RWPE1 (cell line): Measurements from ENCODE around the gene MTG2.

Source experiments
- CTCF ChIA-PET: fragments of 350-600 bp; sonication (Branson Sonifier 250); formaldehyde crosslinking; extraction: SDS; loops from one replicate; lab custom pipeline; 2021; lab: Yijun Ruan, JAX
- POLR2A ChIA-PET: fragments of 400-600 bp; formaldehyde crosslinking; extraction: SDS; loops from one replicate; lab custom pipeline; 2020; ENCODE audit warnings: antibody characterized with exemption; ENCODE audit not compliant: low non-redundant PET; lab: Yijun Ruan, JAX
- DNase-seq: peaks from one replicate; pipeline ENCODE4 v3.0.0; 2012; ENCODE audit warnings: low spot score
- H3K27ac ChIP-seq: fragments of 450-650 bp; 2 replicates; pipeline ENCODE4 v1.5.1; 2017
- CTCF ChIP-seq: fragments of 450-650 bp; conservative IDR thresholded peaks from 2 replicates; pipeline ENCODE4 v1.5.1; 2017; ENCODE audit warnings: low read depth, mild to moderate bottlenecking

MTG2 gene

DNA sequence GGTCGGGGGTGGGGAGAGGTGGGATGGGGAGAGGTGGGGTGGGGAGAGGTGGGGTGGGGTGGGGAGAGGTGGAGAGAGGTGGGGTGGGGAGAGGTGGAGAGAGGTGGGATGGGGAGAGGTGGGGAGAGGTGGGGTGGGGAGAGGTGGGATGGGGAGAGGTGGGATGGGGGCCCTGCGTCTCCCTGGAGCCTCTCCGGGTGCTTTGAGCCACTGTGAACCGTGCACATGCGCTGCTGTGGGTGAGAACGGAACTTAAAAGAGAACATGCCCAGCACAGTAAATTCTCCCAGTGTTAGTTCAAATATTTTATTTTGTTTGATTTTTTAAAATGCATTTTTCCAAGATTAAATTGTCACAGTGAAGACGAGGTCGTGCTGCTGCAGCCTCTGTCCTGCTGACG lies 22.6 kb upstream of the MTG2 start:
- ChIA-PET POLR2A (no interaction called here), CTCF (no interaction called here)
- peak overlapping the region; percentile 89 for H3K27ac ChIP-seq
- DNase-seq: no peak
- no peak for TF ChIP-seq CTCF

- POLR2A ChIA-PET: no interaction called here
- H3K27ac ChIP-seq: peak overlapping the region; percentile 89
- no peak for TF ChIP-seq CTCF
- CTCF ChIA-PET: no interaction called here
- DNase-seq: no peak
These were observed 22.0 kb upstream of the MTG2 start for GRCh38 chr20:62160876-62161275.

- CTCF ChIA-PET: no interaction called here
- TF ChIP-seq CTCF: no peak
- H3K27ac ChIP-seq: peak overlapping the region; percentile 89
- POLR2A ChIA-PET: no interaction called here
- peak; percentile 98 for DNase-seq
These were observed 21.5 kb upstream of the MTG2 start for GRCh38 chr20:62161347-62161746.

DNA sequence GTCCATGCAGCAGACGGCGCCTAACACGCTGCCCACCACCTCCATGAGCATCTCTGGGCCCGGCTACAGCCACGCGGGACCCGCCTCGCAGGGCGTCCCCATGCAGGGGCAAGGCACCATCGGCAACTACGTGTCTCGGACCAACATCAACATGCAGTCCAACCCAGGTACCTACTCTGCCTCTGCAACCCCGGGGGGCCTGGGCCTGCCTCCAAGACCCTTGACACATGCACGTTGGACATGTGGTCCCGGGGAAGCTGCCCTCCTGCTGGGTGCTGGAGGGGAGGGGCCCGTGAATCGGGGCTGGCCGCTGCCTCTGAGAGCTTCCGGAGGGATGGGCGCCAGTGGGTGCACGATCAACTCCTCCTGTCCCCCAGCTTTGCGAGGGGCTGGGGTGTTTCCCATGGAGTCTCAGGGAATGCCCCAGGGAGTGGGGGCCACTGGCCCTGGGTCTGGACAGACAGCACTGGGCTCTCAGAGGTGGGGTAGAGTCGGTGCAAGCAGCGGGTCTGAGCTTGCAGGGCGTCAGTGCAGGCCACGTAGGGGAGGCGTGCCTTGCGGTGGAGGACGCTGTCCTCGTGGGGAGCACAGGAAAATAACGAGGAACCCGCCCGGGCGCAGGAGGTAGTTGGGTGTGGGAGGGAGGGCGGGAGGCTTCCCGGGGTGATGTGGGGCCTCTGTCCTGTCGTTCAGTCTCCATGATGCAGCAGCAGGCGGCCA lies 19.9 kb upstream of the MTG2 start:
- DNase-seq: no peak
- peak overlapping the region; percentile 89 for H3K27ac ChIP-seq
- CTCF ChIA-PET: no interaction called here
- POLR2A ChIA-PET: interaction anchor here (0.6 kb wide), 1 partner anchor 1125 kb away, joined by 3 read pairs; no protein-coding TSS in a partner anchor
- TF ChIP-seq CTCF: no peak

- ChIA-PET CTCF (no interaction called here), POLR2A (interaction anchor here (0.6 kb wide), 1 partner anchor 1125 kb away, joined by 3 read pairs; no protein-coding TSS in a partner anchor)
- TF ChIP-seq CTCF: no peak
- peak overlapping the region; percentile 89 for H3K27ac ChIP-seq
- no peak for DNase-seq
These were observed 19.4 kb upstream of the MTG2 start for GRCh38 chr20:62163485-62163865.

DNA sequence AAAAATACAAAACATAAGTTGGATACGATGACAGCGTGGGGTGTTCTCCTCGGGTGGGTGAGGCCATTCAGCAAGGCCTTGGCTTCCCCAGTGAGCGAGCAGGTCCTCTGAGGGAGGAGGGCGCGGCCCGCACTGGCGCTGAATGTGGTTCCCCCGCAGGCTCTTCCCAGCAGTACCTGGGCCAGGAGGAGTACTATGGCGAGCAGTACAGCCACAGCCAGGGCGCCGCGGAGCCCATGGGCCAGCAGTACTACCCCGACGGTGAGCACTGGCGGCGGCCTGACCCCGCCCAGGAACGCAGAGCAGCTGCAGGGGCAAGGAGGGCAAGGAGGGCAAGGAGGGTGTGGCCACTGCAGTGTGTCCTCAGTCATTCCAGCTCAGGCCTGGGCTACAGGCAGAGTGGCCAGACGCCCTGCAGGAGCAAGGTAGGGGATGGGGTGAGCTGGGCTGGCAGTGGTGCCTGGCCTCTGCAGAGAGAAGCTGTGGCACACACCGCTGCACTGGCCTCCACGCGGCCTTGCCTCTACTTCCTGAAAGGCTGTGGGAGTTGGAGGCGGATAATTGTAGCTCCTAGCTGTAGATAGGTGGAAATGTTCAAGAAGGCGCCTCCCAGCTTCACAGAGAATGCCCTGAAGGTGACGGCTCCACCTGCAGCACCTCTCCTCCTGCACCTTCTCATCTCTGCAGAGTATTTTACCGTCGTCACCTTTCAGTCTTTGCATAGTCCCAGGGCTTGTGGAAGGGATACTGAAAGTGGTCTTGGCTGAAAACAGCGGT lies 18.7 kb upstream of the MTG2 start:
- CTCF ChIA-PET: no interaction called here
- no peak for TF ChIP-seq CTCF
- DNase-seq: no peak
- POLR2A ChIA-PET: no interaction called here
- peak overlapping the region; percentile 89 for H3K27ac ChIP-seq
